PC-9 (cell line): ENCODE data around the gene COL5A1.

Experiments used
- EZH2 ChIP-seq: fragments of 200-600 bp; sonication (generic); IDR thresholded peaks from 2 replicates; pipeline ENCODE4 v1.8.0; 2017; ENCODE audit warnings: antibody characterized with exemption, low read depth
- TF ChIP-seq, protein P1 (sequence below): fragments of 200-600 bp; sonication (generic); conservative IDR thresholded peaks from 2 replicates; pipeline ENCODE4 v1.6.1; 2017; ENCODE audit warnings: mixed run types, antibody characterized with exemption, mild to moderate bottlenecking, moderate library complexity

DNA sequence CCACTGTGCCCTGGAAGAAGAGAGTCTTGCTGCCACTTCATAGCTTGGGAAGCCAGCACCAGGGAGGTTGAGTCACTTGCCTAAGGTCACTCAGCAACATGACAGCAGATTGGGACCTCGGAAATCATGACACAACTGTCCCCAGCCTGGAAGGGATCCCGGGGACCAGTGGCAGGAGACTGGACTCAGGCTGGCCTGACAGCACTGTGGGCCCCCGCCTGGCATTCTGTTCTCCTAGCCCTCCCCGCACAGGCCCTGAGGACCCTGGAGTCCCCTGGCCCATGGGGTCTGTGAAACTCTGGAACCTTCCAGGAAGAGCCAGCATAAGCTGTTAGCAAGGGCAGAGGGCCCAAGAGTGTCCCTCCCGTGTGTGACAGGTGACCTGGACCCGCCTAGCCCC lies 64.9 kb downstream of the COL5A1 start:
- TF ChIP-seq, protein P1, sequence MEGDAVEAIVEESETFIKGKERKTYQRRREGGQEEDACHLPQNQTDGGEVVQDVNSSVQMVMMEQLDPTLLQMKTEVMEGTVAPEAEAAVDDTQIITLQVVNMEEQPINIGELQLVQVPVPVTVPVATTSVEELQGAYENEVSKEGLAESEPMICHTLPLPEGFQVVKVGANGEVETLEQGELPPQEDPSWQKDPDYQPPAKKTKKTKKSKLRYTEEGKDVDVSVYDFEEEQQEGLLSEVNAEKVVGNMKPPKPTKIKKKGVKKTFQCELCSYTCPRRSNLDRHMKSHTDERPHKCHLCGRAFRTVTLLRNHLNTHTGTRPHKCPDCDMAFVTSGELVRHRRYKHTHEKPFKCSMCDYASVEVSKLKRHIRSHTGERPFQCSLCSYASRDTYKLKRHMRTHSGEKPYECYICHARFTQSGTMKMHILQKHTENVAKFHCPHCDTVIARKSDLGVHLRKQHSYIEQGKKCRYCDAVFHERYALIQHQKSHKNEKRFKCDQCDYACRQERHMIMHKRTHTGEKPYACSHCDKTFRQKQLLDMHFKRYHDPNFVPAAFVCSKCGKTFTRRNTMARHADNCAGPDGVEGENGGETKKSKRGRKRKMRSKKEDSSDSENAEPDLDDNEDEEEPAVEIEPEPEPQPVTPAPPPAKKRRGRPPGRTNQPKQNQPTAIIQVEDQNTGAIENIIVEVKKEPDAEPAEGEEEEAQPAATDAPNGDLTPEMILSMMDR, result no peak
- no peak for TF ChIP-seq EZH2
